ENCODE measurements around the gene FGD5. TPM values are rescaled to one million over a fixed set of nuclear protein-coding genes. Genes with fewer than 3 reads are reported as not detected.

Gene FGD5
- polyA plus RNA-seq, 1 of the 3 experiments (the other 2 are of a cell fraction): not detected

- POLR2A ChIA-PET: interaction anchor here (1.1 to 1.9 kb wide), 3 partner anchors 22 to 151 kb away, joined by 3 to 4 read pairs (median 4); no protein-coding TSS in a partner anchor
Measured at GRCh38 chr3:14926592-14926991, 107.8 kb downstream of the FGD5 start.

GRCh38 chr3:14927308-14927707, 108.5 kb downstream of the FGD5 start:
- Histone ChIP-seq H3K27ac (ENCODE audit: low read depth in 2 of 2, low read length in 1 of 2) (no peak overlapping the region), H4K20me1 (ENCODE audit: insufficient read depth) (no peaks in the 10 kb centered on the region), H3K27me3 (ENCODE audit: insufficient read depth) (no peaks in the 10 kb centered on the region), H3K9ac (no peak overlapping the region), H3K4me2 (no peak overlapping the region), H3K36me3 (replicated peaks in 1 of 2; ENCODE audit: control insufficient read depth in 1 of 2, insufficient read depth in 2 of 2, low read length in 1 of 2) (no peaks in the 10 kb centered on the region), H3K9me2 (no peaks in the 10 kb centered on the region), H2AFZ (ENCODE audit: low read depth) (no peak overlapping the region), H3F3A (replicated peaks; ENCODE audit: insufficient read depth) (no peaks in the 10 kb centered on the region), H3K9me3 (no peaks in the 10 kb centered on the region), H3K79me2 (ENCODE audit: insufficient read depth) (no peaks in the 10 kb centered on the region), H3K4me1 (ENCODE audit: control insufficient read depth in 1 of 2, insufficient read depth in 2 of 2, low read depth in 1 of 2, low read length in 1 of 2) (peaks cover 0 to 12% of the 10 kb centered on the region in 2 experiments; a peak in 1 of 4 replicates), H3K4me3 (ENCODE audit: low read depth in 2 of 2, low read length in 1 of 2) (no peak overlapping the region)
- CTCF ChIA-PET: interaction anchor here (1.2 to 11.1 kb wide), 12 partner anchors 12 to 478 kb away, joined by 3 to 202 read pairs (median 10); partner anchors contain the start of genes C3orf20 and NR2C2
- no peak for TF ChIP-seq GATA2 (CRISPR knock-in tag; IDR thresholded peaks at IDR 0.05)
- DNase-seq: no peak
- 86% methylated on average over 5 of the region's 5 CpGs for WGBS (ENCODE audit: low lambda C conversion rate)
- POLR2A ChIA-PET: interaction anchor here (1.9 kb wide), 1 partner anchor 137 kb away, joined by 4 read pairs; no protein-coding TSS in a partner anchor

More at GRCh38 chr3:14926592-14926991, 107.8 kb downstream of the FGD5 start:
- CTCF ChIA-PET: interaction anchor here (0.8 to 11.1 kb wide), 43 partner anchors 10 to 479 kb away, joined by 3 to 202 read pairs (median 4); partner anchors contain the start of genes C3orf20, MRPS25, NR2C2 and RBSN
- Histone ChIP-seq H3K79me2 (ENCODE audit: insufficient read depth) (no peaks in the 10 kb centered on the region), H3K36me3 (replicated peaks in 1 of 2; ENCODE audit: control insufficient read depth in 1 of 2, insufficient read depth in 2 of 2, low read length in 1 of 2) (no peaks in the 10 kb centered on the region), H3K27ac (ENCODE audit: low read depth in 2 of 2, low read length in 1 of 2) (no peak overlapping the region; a peak in 1 of 4 replicates), H4K20me1 (ENCODE audit: insufficient read depth) (no peaks in the 10 kb centered on the region), H3K4me2 (no peak overlapping the region), H3K27me3 (ENCODE audit: insufficient read depth) (no peaks in the 10 kb centered on the region), H3F3A (replicated peaks; ENCODE audit: insufficient read depth) (no peaks in the 10 kb centered on the region), H2AFZ (ENCODE audit: low read depth) (no peak overlapping the region), H3K9me3 (no peaks in the 10 kb centered on the region), H3K4me3 (ENCODE audit: low read depth in 2 of 2, low read length in 1 of 2) (no peak overlapping the region), H3K9me2 (no peaks in the 10 kb centered on the region), H3K9ac (no peak overlapping the region), H3K4me1 (ENCODE audit: control insufficient read depth in 1 of 2, insufficient read depth in 2 of 2, low read depth in 1 of 2, low read length in 1 of 2) (peaks cover 0 to 15% of the 10 kb centered on the region in 2 experiments; a peak in 1 of 4 replicates)
- TF ChIP-seq FOSL2 (IDR thresholded peaks at IDR 0.05; ENCODE audit: borderline replicate concordance, low read depth) (no peak), GABPA (IDR thresholded peaks at IDR 0.05; ENCODE audit: low read depth) (no peak), MEF2A (IDR thresholded peaks at IDR 0.05; ENCODE audit: borderline replicate concordance, low read depth) (no peak), TEAD4 (IDR thresholded peaks at IDR 0.05; ENCODE audit: borderline replicate concordance, insufficient read depth) (no peak), TAF1 (IDR thresholded peaks at IDR 0.05; ENCODE audit: borderline replicate concordance, low read depth, low read length) (no peak), JUND (IDR thresholded peaks at IDR 0.05) (no peak), MXI1 (IDR thresholded peaks at IDR 0.05; ENCODE audit: low read depth, low read length) (no peak)
- DNase-seq: no peak
- WGBS (ENCODE audit: low lambda C conversion rate): 57% methylated on average over 1 of the region's 1 CpG

- peaks cover 0 to 18% of the 10 kb centered on the region in 2 experiments; a peak in 1 of 4 replicates for H3K4me1 ChIP-seq (ENCODE audit: control insufficient read depth in 1 of 2, insufficient read depth in 2 of 2, low read depth in 1 of 2, low read length in 1 of 2)
- WGBS (ENCODE audit: low lambda C conversion rate): 57% methylated on average over 2 of the region's 2 CpGs
- H3K27me3 ChIP-seq (ENCODE audit: insufficient read depth): no peaks in the 10 kb centered on the region
- no peaks in the 10 kb centered on the region for H3K9me3 ChIP-seq
- H3K27ac ChIP-seq (ENCODE audit: low read depth in 2 of 2, low read length in 1 of 2): no peak overlapping the region
- no peaks in the 10 kb centered on the region for H3K9me2 ChIP-seq
- POLR2A ChIA-PET: no interaction called here
- no peak for DNase-seq
- H2AFZ ChIP-seq (ENCODE audit: low read depth): no peak overlapping the region
- H3K4me3 ChIP-seq (ENCODE audit: low read depth in 2 of 2, low read length in 1 of 2): no peak overlapping the region
- no peak overlapping the region for H3K9ac ChIP-seq
- H3K4me2 ChIP-seq: no peak overlapping the region
- H3K36me3 ChIP-seq (replicated peaks in 1 of 2; ENCODE audit: control insufficient read depth in 1 of 2, insufficient read depth in 2 of 2, low read length in 1 of 2): no peaks in the 10 kb centered on the region
- no peaks in the 10 kb centered on the region for H4K20me1 ChIP-seq (ENCODE audit: insufficient read depth)
- TF ChIP-seq REST (IDR thresholded peaks at IDR 0.05; ENCODE audit: low read depth, low read length) (no peak), MXI1 (IDR thresholded peaks at IDR 0.05; ENCODE audit: low read depth, low read length) (no peak), POLR2AphosphoS5 (IDR thresholded peaks at IDR 0.05; ENCODE audit: low read depth, low read length) (no peak), SMC3 (IDR thresholded peaks at IDR 0.05; ENCODE audit: low read depth, low read length) (no peak), ELF1 (IDR thresholded peaks at IDR 0.05) (no peak), NRF1 (IDR thresholded peaks at IDR 0.05; ENCODE audit: low read depth, low read length) (no peak), SIN3A (IDR thresholded peaks at IDR 0.05; ENCODE audit: borderline replicate concordance, low read depth, low read length) (no peak), USF2 (IDR thresholded peaks at IDR 0.05; ENCODE audit: borderline replicate concordance, low read depth, low read length) (no peak)
- H3K79me2 ChIP-seq (ENCODE audit: insufficient read depth): no peaks in the 10 kb centered on the region
- H3F3A ChIP-seq (replicated peaks; ENCODE audit: insufficient read depth): no peaks in the 10 kb centered on the region
- CTCF ChIA-PET: interaction anchor here (0.5 to 1.2 kb wide), 2 partner anchors 11 to 421 kb away, joined by 3 read pairs; no protein-coding TSS in a partner anchor
Measured at GRCh38 chr3:14929310-14930074, 110.7 kb downstream of the FGD5 start.

Data from SK-N-SH (cell line).